ENCODE measurements around the gene LGSN.

The LGSN gene

DNA sequence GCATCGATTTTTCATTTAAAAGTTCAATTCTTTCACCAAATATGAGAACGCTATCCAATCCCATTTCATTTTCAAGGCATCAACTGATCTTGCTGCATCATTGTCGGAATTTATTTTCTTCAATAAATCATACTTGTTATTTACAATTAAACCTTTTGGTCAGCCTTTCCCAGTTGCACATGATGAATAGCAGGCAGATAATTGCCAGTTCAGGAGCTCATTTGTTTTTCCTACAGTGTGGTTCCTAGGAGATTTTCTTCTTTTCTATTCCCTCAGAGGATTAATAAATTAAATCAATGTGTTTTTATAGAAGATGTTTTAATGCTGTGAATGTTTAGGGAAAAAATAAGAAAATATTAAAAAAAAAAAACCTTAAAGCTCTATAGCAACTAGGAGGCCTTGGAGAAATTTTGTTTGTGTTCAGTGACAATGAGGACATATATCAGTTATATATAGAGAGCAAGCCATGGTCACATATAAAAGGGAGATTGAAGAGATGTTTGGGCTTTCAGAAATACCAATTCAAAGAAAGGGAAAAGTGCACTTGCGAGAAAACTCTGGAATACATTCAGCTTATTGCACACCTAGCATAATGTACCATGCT is 30.4 kb downstream of the LGSN start:
- no peak overlapping the region for H2AFZ ChIP-seq (ENCODE audit: low read length)
- no peaks in the 10 kb centered on the region for H3K9me3 ChIP-seq (replicated peaks in 1 of 2; ENCODE audit: control insufficient read depth in 2 of 2, insufficient read depth in 1 of 2, low read depth in 1 of 2, low read length in 2 of 2)
- WGBS, 2 donors (ENCODE audit: extremely low coverage in 2 of 2, insufficient read length in 2 of 2, insufficient replicate concordance in 1 of 2) = no CpG with 5 or more reads among the region's 4 CpGs
- no peaks in the 10 kb centered on the region for H3K4me1 ChIP-seq (ENCODE audit: control insufficient read depth in 2 of 2, insufficient read depth in 1 of 2, low read depth in 1 of 2, low read length in 2 of 2)
- H2BK5ac ChIP-seq (ENCODE audit: low read length) = no peak overlapping the region
- no peak overlapping the region for H4K91ac ChIP-seq (ENCODE audit: low read depth, low read length, poor library complexity)
- no peak overlapping the region for H2BK12ac ChIP-seq (ENCODE audit: low read length)
- no peak overlapping the region for H3K4me3 ChIP-seq (ENCODE audit: low read length in 2 of 2)
- H3K27ac ChIP-seq (replicated peaks; ENCODE audit: low read length) = no peak overlapping the region
- no peak overlapping the region for H2AK5ac ChIP-seq (ENCODE audit: low read depth, low read length)
- H3K36me3 ChIP-seq (replicated peaks in 1 of 2; ENCODE audit: control insufficient read depth in 2 of 2, insufficient read depth in 2 of 2, low read length in 2 of 2) = no peaks in the 10 kb centered on the region
- no peak overlapping the region for H2BK120ac ChIP-seq (ENCODE audit: low read depth, low read length)
- no peak overlapping the region for H4K8ac ChIP-seq (ENCODE audit: low read depth, low read length)
- H3K79me1 ChIP-seq (ENCODE audit: low read depth, low read length) = no peaks in the 10 kb centered on the region
- H3K23ac ChIP-seq (ENCODE audit: low read depth, low read length, poor library complexity) = no peak overlapping the region
- H3K4ac ChIP-seq (ENCODE audit: low read length) = no peak overlapping the region
- H3K18ac ChIP-seq (ENCODE audit: low read length) = no peak overlapping the region
- H2BK15ac ChIP-seq (ENCODE audit: low read length) = no peak overlapping the region
- H3K4me2 ChIP-seq (ENCODE audit: insufficient read depth, low read length, poor library complexity, severe bottlenecking) = no peak overlapping the region
- H3K27me3 ChIP-seq (ENCODE audit: control insufficient read depth in 3 of 3, insufficient read depth in 3 of 3, low read depth in 1 of 3, low read length in 3 of 3) = no peaks in the 10 kb centered on the region
- no peak overlapping the region for H3K9ac ChIP-seq (ENCODE audit: low read depth, low read length, poor library complexity)
- H3K14ac ChIP-seq (ENCODE audit: low read length) = no peak overlapping the region
- DNase-seq (ENCODE audit: low spot score) = no peak

DNA sequence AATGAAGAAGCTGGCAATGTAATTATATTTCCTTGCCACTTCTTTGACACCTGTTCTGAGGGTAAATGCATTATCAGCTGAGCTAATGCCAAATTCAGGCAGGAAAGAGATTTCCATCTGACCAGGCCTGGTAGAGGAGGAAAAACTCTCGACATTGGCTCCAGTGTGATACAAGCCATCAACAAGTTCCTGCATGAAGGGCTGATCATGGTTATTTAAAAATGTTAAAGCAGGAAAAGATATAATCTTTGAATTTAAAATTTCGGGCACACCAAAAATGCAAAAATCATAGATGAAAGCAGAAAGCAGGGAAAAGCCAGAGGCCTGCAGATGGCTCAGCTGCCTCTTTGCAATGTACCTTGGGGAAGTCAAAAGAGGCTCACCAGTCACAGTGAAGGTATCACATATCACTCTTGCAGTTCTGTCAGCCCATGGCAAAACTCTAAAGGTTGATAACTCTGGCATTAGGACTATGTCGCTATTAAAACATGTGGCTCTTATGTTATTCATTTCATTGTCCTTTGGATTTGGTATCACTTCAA is 39.1 kb downstream of the LGSN start:
- H3K27me3 ChIP-seq (ENCODE audit: control insufficient read depth in 3 of 3, insufficient read depth in 3 of 3, low read depth in 1 of 3, low read length in 3 of 3) = no peaks in the 10 kb centered on the region
- H3K4me3 ChIP-seq (ENCODE audit: low read length in 2 of 2) = no peak overlapping the region
- H3K18ac ChIP-seq (ENCODE audit: low read length) = no peak overlapping the region
- no peak overlapping the region for H3K27ac ChIP-seq (replicated peaks; ENCODE audit: low read length)
- H3K9ac ChIP-seq (ENCODE audit: low read depth, low read length, poor library complexity) = no peak overlapping the region
- H2BK12ac ChIP-seq (ENCODE audit: low read length) = no peak overlapping the region
- DNase-seq (ENCODE audit: low spot score) = no peak
- no peak overlapping the region for H2BK15ac ChIP-seq (ENCODE audit: low read length)
- no peak overlapping the region for H3K14ac ChIP-seq (ENCODE audit: low read length)
- no CpG with 5 or more reads among the region's 3 CpGs for WGBS, 2 donors (ENCODE audit: extremely low coverage in 2 of 2, insufficient read length in 2 of 2, insufficient replicate concordance in 1 of 2)
- H3K79me1 ChIP-seq (ENCODE audit: low read depth, low read length) = no peaks in the 10 kb centered on the region
- H2BK5ac ChIP-seq (ENCODE audit: low read length) = no peak overlapping the region
- H3K9me3 ChIP-seq (replicated peaks in 1 of 2; ENCODE audit: control insufficient read depth in 2 of 2, insufficient read depth in 1 of 2, low read depth in 1 of 2, low read length in 2 of 2) = no peaks in the 10 kb centered on the region
- no peak overlapping the region for H2BK120ac ChIP-seq (ENCODE audit: low read depth, low read length)
- H3K23ac ChIP-seq (ENCODE audit: low read depth, low read length, poor library complexity) = no peak overlapping the region
- no peak overlapping the region for H2AK5ac ChIP-seq (ENCODE audit: low read depth, low read length)
- H4K91ac ChIP-seq (ENCODE audit: low read depth, low read length, poor library complexity) = no peak overlapping the region
- no peak overlapping the region for H3K4me2 ChIP-seq (ENCODE audit: insufficient read depth, low read length, poor library complexity, severe bottlenecking)
- H3K36me3 ChIP-seq (replicated peaks in 1 of 2; ENCODE audit: control insufficient read depth in 2 of 2, insufficient read depth in 2 of 2, low read length in 2 of 2) = no peaks in the 10 kb centered on the region
- H2AFZ ChIP-seq (ENCODE audit: low read length) = no peak overlapping the region
- H3K4ac ChIP-seq (ENCODE audit: low read length) = no peak overlapping the region
- peaks cover 0 to 5% of the 10 kb centered on the region in 2 donors for H3K4me1 ChIP-seq (ENCODE audit: control insufficient read depth in 2 of 2, insufficient read depth in 1 of 2, low read depth in 1 of 2, low read length in 2 of 2)
- no peak overlapping the region for H4K8ac ChIP-seq (ENCODE audit: low read depth, low read length)

DNA sequence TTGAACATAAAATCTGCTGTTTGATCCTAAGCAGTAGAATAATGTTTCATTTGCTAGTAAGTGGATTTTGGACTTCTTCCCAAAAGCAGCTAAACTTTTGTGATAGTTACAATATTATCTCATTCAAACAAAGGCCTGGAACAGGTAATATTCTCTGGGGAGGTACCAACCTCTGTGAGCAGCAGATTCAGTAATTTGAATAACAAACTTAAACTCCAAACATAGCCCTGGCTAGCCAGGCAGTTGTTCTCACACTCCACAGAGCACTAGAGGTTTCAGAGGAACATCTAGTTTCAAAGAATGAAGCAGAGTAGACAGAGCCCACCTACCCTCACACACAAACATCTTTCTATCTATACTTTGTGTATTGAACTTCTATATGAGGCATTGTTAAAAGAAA is 40.9 kb downstream of the LGSN start:
- H2AFZ ChIP-seq (ENCODE audit: low read length) = no peak overlapping the region
- peaks cover 0 to 5% of the 10 kb centered on the region in 2 donors for H3K4me1 ChIP-seq (ENCODE audit: control insufficient read depth in 2 of 2, insufficient read depth in 1 of 2, low read depth in 1 of 2, low read length in 2 of 2)
- no peaks in the 10 kb centered on the region for H3K9me3 ChIP-seq (replicated peaks in 1 of 2; ENCODE audit: control insufficient read depth in 2 of 2, insufficient read depth in 1 of 2, low read depth in 1 of 2, low read length in 2 of 2)
- H2BK120ac ChIP-seq (ENCODE audit: low read depth, low read length) = no peak overlapping the region
- H3K4me2 ChIP-seq (ENCODE audit: insufficient read depth, low read length, poor library complexity, severe bottlenecking) = no peak overlapping the region
- H3K27ac ChIP-seq (replicated peaks; ENCODE audit: low read length) = no peak overlapping the region
- H2BK5ac ChIP-seq (ENCODE audit: low read length) = no peak overlapping the region
- no peak overlapping the region for H4K8ac ChIP-seq (ENCODE audit: low read depth, low read length)
- H3K18ac ChIP-seq (ENCODE audit: low read length) = no peak overlapping the region
- H3K36me3 ChIP-seq (replicated peaks in 1 of 2; ENCODE audit: control insufficient read depth in 2 of 2, insufficient read depth in 2 of 2, low read length in 2 of 2) = no peaks in the 10 kb centered on the region
- no peak overlapping the region for H3K4ac ChIP-seq (ENCODE audit: low read length)
- H3K9ac ChIP-seq (ENCODE audit: low read depth, low read length, poor library complexity) = no peak overlapping the region
- no peak overlapping the region for H4K91ac ChIP-seq (ENCODE audit: low read depth, low read length, poor library complexity)
- H3K23ac ChIP-seq (ENCODE audit: low read depth, low read length, poor library complexity) = no peak overlapping the region
- DNase-seq (ENCODE audit: low spot score) = no peak
- H2AK5ac ChIP-seq (ENCODE audit: low read depth, low read length) = no peak overlapping the region
- H3K79me1 ChIP-seq (ENCODE audit: low read depth, low read length) = no peaks in the 10 kb centered on the region
- H3K14ac ChIP-seq (ENCODE audit: low read length) = no peak overlapping the region
- no peak overlapping the region for H2BK12ac ChIP-seq (ENCODE audit: low read length)
- H2BK15ac ChIP-seq (ENCODE audit: low read length) = no peak overlapping the region
- no peaks in the 10 kb centered on the region for H3K27me3 ChIP-seq (ENCODE audit: control insufficient read depth in 3 of 3, insufficient read depth in 3 of 3, low read depth in 1 of 3, low read length in 3 of 3)
- no peak overlapping the region for H3K4me3 ChIP-seq (ENCODE audit: low read length in 2 of 2)

- Histone ChIP-seq H3K23ac (ENCODE audit: low read depth, low read length, poor library complexity) (no peak overlapping the region), H3K4ac (ENCODE audit: low read length) (no peak overlapping the region), H3K36me3 (replicated peaks in 1 of 2; ENCODE audit: control insufficient read depth in 2 of 2, insufficient read depth in 2 of 2, low read length in 2 of 2) (no peaks in the 10 kb centered on the region), H3K4me2 (ENCODE audit: insufficient read depth, low read length, poor library complexity, severe bottlenecking) (no peak overlapping the region), H2AK5ac (ENCODE audit: low read depth, low read length) (no peak overlapping the region), H2BK5ac (ENCODE audit: low read length) (no peak overlapping the region), H3K9ac (ENCODE audit: low read depth, low read length, poor library complexity) (no peak overlapping the region), H4K91ac (ENCODE audit: low read depth, low read length, poor library complexity) (no peak overlapping the region), H3K27me3 (ENCODE audit: control insufficient read depth in 3 of 3, insufficient read depth in 3 of 3, low read depth in 1 of 3, low read length in 3 of 3) (no peaks in the 10 kb centered on the region), H3K4me3 (ENCODE audit: low read length in 2 of 2) (no peak overlapping the region), H2BK120ac (ENCODE audit: low read depth, low read length) (no peak overlapping the region), H2AFZ (ENCODE audit: low read length) (no peak overlapping the region), H3K14ac (ENCODE audit: low read length) (no peak overlapping the region), H2BK12ac (ENCODE audit: low read length) (no peak overlapping the region), H3K27ac (replicated peaks; ENCODE audit: low read length) (no peak overlapping the region), H3K4me1 (ENCODE audit: control insufficient read depth in 2 of 2, insufficient read depth in 1 of 2, low read depth in 1 of 2, low read length in 2 of 2) (peaks cover 0 to 2% of the 10 kb centered on the region in 2 donors), H3K18ac (ENCODE audit: low read length) (no peak overlapping the region), H2BK15ac (ENCODE audit: low read length) (no peak overlapping the region), H4K8ac (ENCODE audit: low read depth, low read length) (no peak overlapping the region), H3K9me3 (replicated peaks in 1 of 2; ENCODE audit: control insufficient read depth in 2 of 2, insufficient read depth in 1 of 2, low read depth in 1 of 2, low read length in 2 of 2) (no peaks in the 10 kb centered on the region), H3K79me1 (ENCODE audit: low read depth, low read length) (no peaks in the 10 kb centered on the region)
- DNase-seq (ENCODE audit: low spot score) = no peak
- WGBS, 2 donors (ENCODE audit: extremely low coverage in 2 of 2, insufficient read length in 2 of 2, insufficient replicate concordance in 1 of 2) = no CpG with 5 or more reads among the region's 1 CpG
Measured at GRCh38 chr6:63275953-63276352, 43.8 kb downstream of the LGSN start.

All from neuronal stem cell (in vitro differentiated cells).